Mesothelial cell of epicardium (in vitro differentiated cells): ENCODE data around the gene PPM1D. TPM values are rescaled to one million over a fixed set of nuclear protein-coding genes. Genes with fewer than 3 reads are reported as not detected.
"Not testable (repeated sequence)": the region's sequence is repeated elsewhere in the genome, so short reads cannot be mapped to it uniquely, and the experiment has no call there.

Experiments used
- DNase-seq, 2 experiments: peaks; one replicate each; pipeline ENCODE4 v3.0.0; 2021; ENCODE audit warnings: low spot score in 2 of 2; ENCODE audit not compliant: unreplicated experiment in 2 of 2
- H3K27ac Mint-ChIP-seq: 2 replicates; pipeline ENCODE4 v1.8.0; 2021; ENCODE audit warnings: mixed read lengths
- H3K27me3 Mint-ChIP-seq: 2 replicates; pipeline ENCODE4 v1.8.0; 2021; ENCODE audit warnings: low read depth, mixed read lengths
- H3K36me3 Mint-ChIP-seq: 2 replicates; pipeline ENCODE4 v1.8.0; 2021; ENCODE audit warnings: mixed read lengths
- H3K4me1 Mint-ChIP-seq: 2 replicates; pipeline ENCODE4 v1.8.0; 2021; ENCODE audit warnings: mixed read lengths
- H3K4me3 Mint-ChIP-seq: 2 replicates; pipeline ENCODE4 v1.8.0; 2021; ENCODE audit warnings: mild to moderate bottlenecking, moderate library complexity, mixed read lengths
- H3K9me3 Mint-ChIP-seq: 2 replicates; pipeline ENCODE4 v1.8.0; 2021; ENCODE audit warnings: mixed read lengths
- CTCF ChIP-seq: fragments of 200-600 bp; sonication (generic); IDR thresholded peaks from one replicate; pipeline ENCODE4 v1.5.0; 2021; ENCODE audit warnings: antibody characterized with exemption; ENCODE audit not compliant: unreplicated experiment
- total RNA-seq: library from RNA; stranded (reverse); gene quantifications from 3 replicates; pipeline ENCODE4 v1.2.1, GENCODE V29; 2021

PPM1D gene
- total RNA-seq, 1 donor from 2014 or later = 26.7 TPM

GRCh38 chr17:60585887-60586286, 14.1 kb upstream of the PPM1D start:
- Mint-ChIP-seq H3K27me3 (no peaks in the 10 kb centered on the region), H3K36me3 (no peaks in the 10 kb centered on the region), H3K4me1 (no peaks in the 10 kb centered on the region), H3K27ac (no peak overlapping the region), H3K9me3 (no peaks in the 10 kb centered on the region), H3K4me3 (no peak overlapping the region)
- DNase-seq = no peak
- TF ChIP-seq CTCF = no peak

- H3K4me3 Mint-ChIP-seq = no peak overlapping the region
- no peak for TF ChIP-seq CTCF
- no peak for DNase-seq
- no peaks in the 10 kb centered on the region for H3K27me3 Mint-ChIP-seq
- H3K4me1 Mint-ChIP-seq = peaks cover 4% of the 10 kb centered on the region
- no peaks in the 10 kb centered on the region for H3K9me3 Mint-ChIP-seq
- H3K27ac Mint-ChIP-seq = no peak overlapping the region
- no peaks in the 10 kb centered on the region for H3K36me3 Mint-ChIP-seq
These were observed 13.6 kb upstream of the PPM1D start for GRCh38 chr17:60586288-60586974.

- H3K4me1 Mint-ChIP-seq = peaks cover 6% of the 10 kb centered on the region
- TF ChIP-seq CTCF = no peak
- H3K36me3 Mint-ChIP-seq = no peaks in the 10 kb centered on the region
- H3K9me3 Mint-ChIP-seq = no peaks in the 10 kb centered on the region
- H3K27ac Mint-ChIP-seq = no peak overlapping the region
- H3K4me3 Mint-ChIP-seq = no peak overlapping the region
- H3K27me3 Mint-ChIP-seq = no peaks in the 10 kb centered on the region
- no peak for DNase-seq
These were observed 9.9 kb upstream of the PPM1D start for GRCh38 chr17:60590070-60590469.

- H3K4me1 Mint-ChIP-seq = peaks cover 8% of the 10 kb centered on the region
- no peak overlapping the region for H3K27ac Mint-ChIP-seq
- DNase-seq = no peak
- no peak overlapping the region for H3K4me3 Mint-ChIP-seq
- TF ChIP-seq CTCF = no peak
- H3K27me3 Mint-ChIP-seq = no peaks in the 10 kb centered on the region
- no peaks in the 10 kb centered on the region for H3K9me3 Mint-ChIP-seq
- H3K36me3 Mint-ChIP-seq = no peaks in the 10 kb centered on the region
These were observed 7.2 kb upstream of the PPM1D start for GRCh38 chr17:60592750-60593149.

GRCh38 chr17:60593441-60594036, 6.5 kb upstream of the PPM1D start:
- not testable (repeated sequence) for H3K27me3 Mint-ChIP-seq, H3K36me3 Mint-ChIP-seq, DNase-seq, H3K27ac Mint-ChIP-seq, H3K4me3 Mint-ChIP-seq, H3K9me3 Mint-ChIP-seq
- H3K4me1 Mint-ChIP-seq = peaks cover 16% of the 10 kb centered on the region

- peaks cover 20% of the 10 kb centered on the region for H3K4me1 Mint-ChIP-seq
- not testable (repeated sequence) for DNase-seq, H3K27ac Mint-ChIP-seq, H3K9me3 Mint-ChIP-seq, H3K27me3 Mint-ChIP-seq, H3K4me3 Mint-ChIP-seq, H3K36me3 Mint-ChIP-seq
These were observed 5.8 kb upstream of the PPM1D start for GRCh38 chr17:60594170-60594569.

- H3K27ac Mint-ChIP-seq = no peak overlapping the region
- no peaks in the 10 kb centered on the region for H3K36me3 Mint-ChIP-seq
- TF ChIP-seq CTCF = no peak
- H3K4me1 Mint-ChIP-seq = peaks cover 23% of the 10 kb centered on the region
- H3K4me3 Mint-ChIP-seq = no peak overlapping the region
- DNase-seq = no peak
- H3K27me3 Mint-ChIP-seq = no peaks in the 10 kb centered on the region
- H3K9me3 Mint-ChIP-seq = no peaks in the 10 kb centered on the region
These were observed 5.3 kb upstream of the PPM1D start for GRCh38 chr17:60594734-60595133.
